Esophagus squamous epithelium (tissue), 5 donors: ENCODE measurements around the gene CPED1. TPM values are rescaled to one million over a fixed set of nuclear protein-coding genes. Genes with fewer than 3 reads are reported as not detected.

Experiments used
- DNase-seq: peaks from one replicate; lab custom pipeline; 2025; lab: John Stamatoyannopoulos, UW
- H3K27ac ChIP-seq, 4 donors: fragments of 200-600 bp; sonication (generic); one replicate each; pipeline ENCODE4 v1.5.1; 2016 to 2019; ENCODE audit warnings: mild to moderate bottlenecking in 1 of 4
- H3K27me3 ChIP-seq, 4 donors: fragments of 200-600 bp; sonication (generic); 1 replicate in 3 of 4; 2 replicates in 1 of 4; pipeline versions ENCODE4 v1.5.1 to v1.6.0; 2017 to 2021; ENCODE audit warnings: antibody characterized with exemption in 1 of 4
- H3K36me3 ChIP-seq, 3 donors: fragments of 200-600 bp; sonication (generic); one replicate each; pipeline ENCODE4 v1.5.1; 2016 to 2019
- H3K4me1 ChIP-seq, 3 donors: fragments of 200-600 bp; sonication (generic); one replicate each; pipeline ENCODE4 v1.5.1; 2017 to 2019
- H3K4me3 ChIP-seq, 4 donors: fragments of 200-600 bp; sonication (generic); 1 replicate in 3 of 4; 2 replicates in 1 of 4; pipeline ENCODE4 v1.5.1; 2016 to 2019; ENCODE audit warnings: mild to moderate bottlenecking in 2 of 4, moderate library complexity in 1 of 4
- H3K9me3 ChIP-seq, 3 donors: fragments of 200-600 bp; sonication (generic); one replicate each; pipeline ENCODE4 v1.5.1; 2016 to 2019
- POLR2A ChIP-seq, 4 donors: fragments of 450-650 bp; IDR thresholded peaks; one replicate each; pipeline ENCODE4 v1.6.1; 2017; ENCODE audit warnings: antibody characterized with exemption in 4 of 4, mild to moderate bottlenecking in 4 of 4, moderate library complexity in 3 of 4
- WGBS, 2 donors: methylation state at CpG; one replicate each; pipeline ENCODE4 v1.1.5; 2018; 5-methylcytosine and 5-hydroxymethylcytosine counted together
- intact Hi-C: fragments of 100-400 bp; cut with DNase I; formaldehyde crosslinking; loops from one replicate; pipeline ENCODE4 v1.15.0; 2022
- total RNA-seq, 4 donors: library from RNA; depleted of rRNA; stranded (reverse); fragments of >200 nt; gene quantifications; one replicate each; pipeline ENCODE4 v1.1.0, GENCODE V29; 2016
- TF ChIP-seq, protein P1 (sequence below), 6 experiments: fragments of 450-650 bp in 4 of 6; fragments of 200-600 bp in 2 of 6; sonication (generic) in 2 of 6; IDR thresholded peaks; one replicate each; pipeline ENCODE4 v1.5.1; 2016 to 2019; ENCODE audit warnings: antibody characterized with exemption in 6 of 6, mild to moderate bottlenecking in 4 of 6, moderate library complexity in 4 of 6
- donor health status: DM: yes; HTN: yes; CAD: no.

CPED1 gene
- total RNA-seq, 4 donors from 2014 or later, result 0.61 to 6.3 (median 2.3) TPM

DNA sequence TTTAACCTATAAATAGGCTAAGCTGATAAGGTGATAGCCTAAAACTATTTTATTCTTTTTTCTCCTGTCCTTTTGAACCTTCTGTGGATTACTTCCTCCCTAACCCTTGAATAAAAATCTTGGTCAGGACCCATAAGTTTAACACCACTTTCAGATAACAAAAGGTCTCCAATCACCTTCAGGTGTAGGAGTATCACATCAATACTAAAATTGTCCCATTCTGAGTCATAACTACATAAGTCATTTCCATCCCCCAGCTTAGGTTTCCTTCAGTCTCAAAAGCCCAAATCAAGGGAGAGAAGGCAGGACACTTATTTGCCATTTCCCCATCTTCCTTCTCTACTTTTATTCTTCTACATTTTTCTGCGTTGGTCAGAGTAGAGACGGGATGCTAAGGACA lies 283.4 kb downstream of the CPED1 start:
- Histone ChIP-seq H3K9me3 (no peaks in the 10 kb centered on the region), H3K27me3 (no peaks in the 10 kb centered on the region), H3K4me1 (no peaks in the 10 kb centered on the region), H3K4me3 (no peak overlapping the region), H3K27ac (no peak overlapping the region), H3K36me3 (peaks cover 0 to 4% (median 0%) of the 10 kb centered on the region in 3 donors)
- no peak for DNase-seq
- intact Hi-C loops, result no loop called here
- WGBS, 2 donors, result 93 to 96% methylated on average over 2 of the region's 2 CpGs
- no peak for TF ChIP-seq POLR2A (IDR thresholded peaks at IDR 0.05)
- TF ChIP-seq, protein P1, sequence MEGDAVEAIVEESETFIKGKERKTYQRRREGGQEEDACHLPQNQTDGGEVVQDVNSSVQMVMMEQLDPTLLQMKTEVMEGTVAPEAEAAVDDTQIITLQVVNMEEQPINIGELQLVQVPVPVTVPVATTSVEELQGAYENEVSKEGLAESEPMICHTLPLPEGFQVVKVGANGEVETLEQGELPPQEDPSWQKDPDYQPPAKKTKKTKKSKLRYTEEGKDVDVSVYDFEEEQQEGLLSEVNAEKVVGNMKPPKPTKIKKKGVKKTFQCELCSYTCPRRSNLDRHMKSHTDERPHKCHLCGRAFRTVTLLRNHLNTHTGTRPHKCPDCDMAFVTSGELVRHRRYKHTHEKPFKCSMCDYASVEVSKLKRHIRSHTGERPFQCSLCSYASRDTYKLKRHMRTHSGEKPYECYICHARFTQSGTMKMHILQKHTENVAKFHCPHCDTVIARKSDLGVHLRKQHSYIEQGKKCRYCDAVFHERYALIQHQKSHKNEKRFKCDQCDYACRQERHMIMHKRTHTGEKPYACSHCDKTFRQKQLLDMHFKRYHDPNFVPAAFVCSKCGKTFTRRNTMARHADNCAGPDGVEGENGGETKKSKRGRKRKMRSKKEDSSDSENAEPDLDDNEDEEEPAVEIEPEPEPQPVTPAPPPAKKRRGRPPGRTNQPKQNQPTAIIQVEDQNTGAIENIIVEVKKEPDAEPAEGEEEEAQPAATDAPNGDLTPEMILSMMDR (IDR thresholded peaks at IDR 0.05), result no peak

DNA sequence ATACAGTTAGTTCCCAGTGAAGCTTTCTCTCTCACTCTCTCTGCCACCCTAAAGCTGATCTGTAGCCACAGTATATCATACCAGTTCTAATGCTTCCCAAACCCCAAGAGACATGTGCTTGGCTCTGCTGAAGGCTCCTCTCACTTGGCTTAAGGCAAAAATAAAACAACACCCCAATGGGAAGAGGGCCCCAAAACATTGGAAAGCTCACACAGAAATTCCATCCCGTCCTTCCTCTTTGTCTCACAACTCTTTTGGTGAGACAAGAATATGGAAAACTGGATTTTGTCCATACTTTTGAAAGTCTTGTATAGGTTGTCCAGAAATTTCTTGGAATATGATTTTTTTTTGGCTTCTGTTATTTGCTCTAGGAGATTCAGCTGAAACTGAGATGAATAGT lies 284.2 kb downstream of the CPED1 start:
- WGBS, 2 donors, result 68 to 94% methylated on average over 1 of the region's 1 CpG
- TF ChIP-seq, protein P1 (IDR thresholded peaks at IDR 0.05), result no peak
- TF ChIP-seq POLR2A (IDR thresholded peaks at IDR 0.05), result no peak
- intact Hi-C loops, result no loop called here
- Histone ChIP-seq H3K36me3 (peaks cover 0 to 4% (median 0%) of the 10 kb centered on the region in 3 donors), H3K9me3 (no peaks in the 10 kb centered on the region), H3K27ac (no peak overlapping the region), H3K4me3 (no peak overlapping the region), H3K27me3 (no peaks in the 10 kb centered on the region), H3K4me1 (no peaks in the 10 kb centered on the region)
- no peak for DNase-seq

DNA sequence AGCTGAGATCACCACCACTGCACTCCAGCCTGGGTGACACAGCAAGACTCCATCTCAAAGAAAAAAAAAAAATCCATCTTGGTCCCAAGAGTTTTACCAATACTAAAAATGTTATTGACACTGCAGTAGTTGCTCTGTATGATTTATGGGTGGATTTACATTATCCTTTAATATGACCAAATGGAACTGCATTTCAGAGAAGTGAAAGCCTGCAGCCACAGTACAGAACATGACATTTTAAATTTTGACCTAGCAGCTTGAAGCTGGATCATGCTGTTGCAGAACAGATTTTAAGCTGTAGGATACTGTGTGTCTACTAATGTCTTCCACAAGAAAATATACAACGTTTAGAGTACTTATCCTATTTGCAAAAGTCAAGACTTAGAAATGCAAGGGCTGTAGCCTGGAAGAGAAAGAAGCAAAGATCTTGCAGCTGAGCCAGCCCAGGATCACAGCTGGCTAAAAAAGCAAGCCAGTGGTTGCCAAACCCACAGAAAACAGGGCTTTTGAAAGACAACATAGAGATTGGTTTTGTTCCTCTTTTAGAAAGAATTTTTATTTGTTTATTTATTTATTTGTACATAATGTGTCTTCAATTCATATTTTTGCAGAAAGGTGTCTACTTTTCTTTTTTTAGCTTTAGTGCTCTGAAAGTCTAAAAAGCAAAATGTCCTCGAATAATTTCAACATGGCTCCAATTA lies 285.1 kb downstream of the CPED1 start:
- H3K27ac ChIP-seq, result no peak overlapping the region
- DNase-seq, result no peak
- H3K4me1 ChIP-seq, result no peaks in the 10 kb centered on the region
- no peak for TF ChIP-seq POLR2A (IDR thresholded peaks at IDR 0.05)
- TF ChIP-seq, protein P1 (IDR thresholded peaks at IDR 0.05), result no peak
- 51 to 61% methylated on average over 2 of the region's 2 CpGs for WGBS, 2 donors
- H3K36me3 ChIP-seq, result peaks cover 0 to 4% (median 0%) of the 10 kb centered on the region in 3 donors
- no peaks in the 10 kb centered on the region for H3K27me3 ChIP-seq
- intact Hi-C loops, result no loop called here
- no peak overlapping the region for H3K4me3 ChIP-seq
- no peaks in the 10 kb centered on the region for H3K9me3 ChIP-seq

DNA sequence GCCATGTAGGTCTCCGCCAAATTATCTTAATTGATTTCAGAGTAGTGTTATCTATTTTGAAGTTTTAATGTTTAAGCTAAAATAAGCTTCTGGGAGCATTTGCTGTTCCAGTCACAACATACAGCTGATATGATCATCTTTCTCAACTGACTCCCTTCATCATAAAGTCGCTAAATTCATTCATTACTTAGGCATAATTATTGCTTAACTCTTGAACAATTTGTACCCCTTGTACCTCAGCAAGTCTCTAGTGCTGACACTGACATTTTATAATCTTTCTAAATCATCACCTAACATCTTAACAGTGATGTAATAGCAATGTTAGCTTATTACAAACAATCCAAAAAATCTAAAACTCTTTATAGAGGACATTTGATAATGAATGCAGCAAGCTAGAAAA lies 286.0 kb downstream of the CPED1 start:
- intact Hi-C loops, result no loop called here
- H3K27ac ChIP-seq, result no peak overlapping the region

DNA sequence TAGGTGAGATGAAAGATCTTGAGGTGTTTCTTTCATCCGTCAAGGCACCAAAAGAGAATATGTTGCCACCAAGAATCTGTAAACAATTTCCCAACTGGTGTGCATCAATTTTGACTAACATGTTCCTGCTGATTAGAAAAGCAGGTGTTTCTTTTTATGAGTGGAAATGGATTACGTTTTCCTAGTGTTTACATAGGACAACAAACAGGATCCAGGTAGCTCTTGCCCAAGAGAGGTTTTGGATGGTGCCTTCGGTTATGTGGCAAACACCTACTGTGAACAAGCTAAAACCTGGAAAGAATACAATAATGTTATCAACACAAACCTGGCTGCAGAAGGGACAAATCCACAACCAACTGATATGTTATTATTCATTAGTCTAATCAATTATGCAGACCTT lies 286.7 kb downstream of the CPED1 start:
- WGBS, 2 donors, result 51 to 63% methylated on average over 3 of the region's 3 CpGs
- intact Hi-C loops, result no loop called here
- no peak for TF ChIP-seq POLR2A (IDR thresholded peaks at IDR 0.05)
- TF ChIP-seq, protein P1 (IDR thresholded peaks at IDR 0.05), result no peak
- H3K4me1 ChIP-seq, result no peaks in the 10 kb centered on the region
- no peak overlapping the region for H3K27ac ChIP-seq
- no peak for DNase-seq
- H3K4me3 ChIP-seq, result no peak overlapping the region
- H3K9me3 ChIP-seq, result no peaks in the 10 kb centered on the region
- no peaks in the 10 kb centered on the region for H3K27me3 ChIP-seq
- no peaks in the 10 kb centered on the region for H3K36me3 ChIP-seq

More for the DNA sequence above, 286.0 kb downstream of the CPED1 start:
- DNase-seq, result no peak
- TF ChIP-seq, protein P1 (IDR thresholded peaks at IDR 0.05), result no peak
- no peak for TF ChIP-seq POLR2A (IDR thresholded peaks at IDR 0.05)
- Histone ChIP-seq H3K36me3 (no peaks in the 10 kb centered on the region), H3K9me3 (no peaks in the 10 kb centered on the region), H3K27me3 (no peaks in the 10 kb centered on the region), H3K4me1 (no peaks in the 10 kb centered on the region), H3K4me3 (no peak overlapping the region)
- 92 to 94% methylated on average over 2 of the region's 2 CpGs for WGBS, 2 donors
